Tibial artery (tissue), 4 donors: ENCODE data around the gene SCARB1.

Source experiments
- DNase-seq, 2 donors: peaks; one replicate each; pipeline ENCODE4 v3.0.0-alpha.2; 2019
- H3K27ac ChIP-seq, 2 donors: fragments of 200-600 bp; sonication (generic) in 1 of 2; 1 replicate in 1 of 2; 2 replicates in 1 of 2; pipeline ENCODE4 v1.5.1; 2018 to 2019; ENCODE audit warnings: mild to moderate bottlenecking in 1 of 2
- H3K27me3 ChIP-seq, 2 donors: fragments of 200-600 bp; sonication (generic) in 1 of 2; one replicate each; pipeline versions ENCODE4 v1.5.1 to v1.6.0; 2016 to 2019
- H3K36me3 ChIP-seq, 3 donors: fragments of 200-600 bp; sonication (generic) in 2 of 3; one replicate each; pipeline ENCODE4 v1.5.1; 2016 to 2019; ENCODE audit warnings: mild to moderate bottlenecking in 2 of 3
- H3K4me1 ChIP-seq, 4 donors: fragments of 200-600 bp; sonication (generic) in 2 of 4; 1 replicate in 3 of 4; 2 replicates in 1 of 4; pipeline ENCODE4 v1.5.1; 2016 to 2019
- H3K4me3 ChIP-seq, 2 donors: fragments of 200-600 bp; sonication (generic) in 1 of 2; 1 replicate in 1 of 2; 2 replicates in 1 of 2; pipeline ENCODE4 v1.5.1; 2018 to 2019; ENCODE audit warnings: mild to moderate bottlenecking in 2 of 2
- H3K9me3 ChIP-seq, 3 donors: fragments of 200-600 bp; sonication (generic) in 1 of 3; one replicate each; pipeline ENCODE4 v1.5.1; 2016 to 2019
- intact Hi-C: fragments of 100-400 bp; cut with DNase I; formaldehyde crosslinking; loops from one replicate; pipeline ENCODE4 v1.15.0; 2023; ENCODE audit warnings: low total_unique reads
- TF ChIP-seq, protein P1 (sequence below), 2 experiments: fragments of 200-600 bp in 1 of 2; fragments of 450-650 bp in 1 of 2; IDR thresholded peaks; one replicate each; pipeline ENCODE4 v1.5.1; 2017 to 2019; ENCODE audit warnings: antibody characterized with exemption in 2 of 2, mild to moderate bottlenecking in 1 of 2, moderate library complexity in 1 of 2

SCARB1 gene

DNA sequence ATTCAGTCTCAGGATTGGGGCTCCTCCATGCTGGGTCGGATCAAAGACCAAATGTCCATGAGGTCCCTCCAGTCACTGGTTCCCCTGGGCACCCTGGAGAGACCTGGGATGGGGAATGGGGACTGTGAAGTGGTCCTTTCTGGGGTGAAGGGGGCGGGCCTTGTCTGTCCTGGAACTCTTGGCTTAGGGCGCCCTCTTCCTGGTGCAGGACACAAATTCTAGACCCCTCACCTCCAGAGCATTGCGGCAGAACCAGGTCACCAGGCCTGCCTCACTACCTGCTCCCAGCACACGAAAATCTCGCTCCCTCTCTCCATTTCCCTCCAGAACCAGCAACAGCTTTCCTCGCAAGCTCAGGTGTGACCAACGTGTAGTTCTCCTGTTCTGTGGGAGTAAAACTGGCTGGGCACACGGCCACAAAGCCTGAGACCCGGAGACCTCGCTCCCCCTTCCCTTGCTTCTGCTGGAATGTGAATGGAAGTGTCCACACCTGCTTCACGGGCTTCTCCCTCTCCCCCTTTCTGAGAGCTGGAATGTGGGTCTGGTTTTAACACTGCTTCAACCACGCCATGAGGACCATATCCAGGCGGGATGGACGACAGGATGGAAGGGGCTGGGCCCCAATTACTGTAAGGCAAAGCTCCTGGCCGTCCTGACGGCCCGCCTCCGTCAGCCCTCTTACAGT, 112.7 kb downstream of the SCARB1 start:
- Histone ChIP-seq H3K27me3 (no peaks in the 10 kb centered on the region), H3K4me1 (peaks cover 0 to 48% (median 33%) of the 10 kb centered on the region in 4 donors), H3K4me3 (no peak overlapping the region), H3K27ac (no peak overlapping the region), H3K9me3 (no peaks in the 10 kb centered on the region), H3K36me3 (no peaks in the 10 kb centered on the region)
- TF ChIP-seq, protein P1, sequence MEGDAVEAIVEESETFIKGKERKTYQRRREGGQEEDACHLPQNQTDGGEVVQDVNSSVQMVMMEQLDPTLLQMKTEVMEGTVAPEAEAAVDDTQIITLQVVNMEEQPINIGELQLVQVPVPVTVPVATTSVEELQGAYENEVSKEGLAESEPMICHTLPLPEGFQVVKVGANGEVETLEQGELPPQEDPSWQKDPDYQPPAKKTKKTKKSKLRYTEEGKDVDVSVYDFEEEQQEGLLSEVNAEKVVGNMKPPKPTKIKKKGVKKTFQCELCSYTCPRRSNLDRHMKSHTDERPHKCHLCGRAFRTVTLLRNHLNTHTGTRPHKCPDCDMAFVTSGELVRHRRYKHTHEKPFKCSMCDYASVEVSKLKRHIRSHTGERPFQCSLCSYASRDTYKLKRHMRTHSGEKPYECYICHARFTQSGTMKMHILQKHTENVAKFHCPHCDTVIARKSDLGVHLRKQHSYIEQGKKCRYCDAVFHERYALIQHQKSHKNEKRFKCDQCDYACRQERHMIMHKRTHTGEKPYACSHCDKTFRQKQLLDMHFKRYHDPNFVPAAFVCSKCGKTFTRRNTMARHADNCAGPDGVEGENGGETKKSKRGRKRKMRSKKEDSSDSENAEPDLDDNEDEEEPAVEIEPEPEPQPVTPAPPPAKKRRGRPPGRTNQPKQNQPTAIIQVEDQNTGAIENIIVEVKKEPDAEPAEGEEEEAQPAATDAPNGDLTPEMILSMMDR (IDR thresholded peaks at IDR 0.05), result no peak
- intact Hi-C loops, result no loop called here
- no peak for DNase-seq

DNA sequence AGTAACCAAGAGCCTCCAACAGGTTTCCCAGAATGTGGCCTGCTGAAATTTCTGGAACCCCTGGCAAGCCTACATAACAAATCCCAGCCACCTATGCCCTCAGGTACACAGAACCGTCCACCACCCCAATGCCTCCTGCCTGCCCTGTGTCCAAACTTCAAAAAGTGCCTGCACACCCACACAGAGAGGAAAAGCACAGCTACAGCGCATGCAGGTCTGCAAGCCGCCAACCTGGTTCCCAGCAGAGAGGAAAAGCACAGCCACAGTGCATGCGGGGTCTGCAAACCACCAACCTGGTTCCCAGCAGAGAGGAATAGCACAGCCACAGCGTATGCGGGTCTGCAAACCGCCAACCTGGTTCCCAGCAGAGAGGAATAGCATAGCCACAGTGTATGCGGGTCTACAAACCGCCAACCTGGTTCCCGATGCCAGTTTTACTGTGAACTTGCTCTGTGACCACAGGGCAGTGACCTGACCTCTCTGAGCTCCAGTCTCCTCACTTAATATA, 113.5 kb downstream of the SCARB1 start:
- Histone ChIP-seq H3K36me3 (no peaks in the 10 kb centered on the region), H3K4me1 (peaks cover 0 to 48% (median 32%) of the 10 kb centered on the region in 4 donors), H3K27me3 (no peaks in the 10 kb centered on the region), H3K4me3 (no peak overlapping the region), H3K9me3 (no peaks in the 10 kb centered on the region), H3K27ac (no peak overlapping the region)
- DNase-seq, result no peak
- TF ChIP-seq, protein P1 (IDR thresholded peaks at IDR 0.05), result no peak
- intact Hi-C loops, result no loop called here

DNA sequence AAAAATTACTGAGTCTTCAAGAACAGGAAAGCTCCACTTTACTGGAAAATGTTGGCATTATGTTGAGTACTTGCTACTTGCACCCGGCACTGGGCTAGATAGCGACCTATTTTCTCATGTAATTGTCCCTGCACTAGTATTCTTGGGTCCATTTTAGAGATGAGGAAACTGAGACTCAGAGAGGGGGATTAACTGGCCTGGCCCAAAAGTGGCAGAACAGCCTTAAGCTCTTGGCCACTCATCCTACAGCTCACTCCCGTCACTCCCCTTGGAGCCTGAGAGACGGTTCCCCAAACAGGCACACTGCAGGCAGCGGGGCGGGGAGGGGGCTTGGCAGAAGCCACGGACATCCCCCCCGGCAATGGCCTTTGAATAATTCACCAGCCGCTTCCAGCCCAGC, 113.9 kb downstream of the SCARB1 start:
- intact Hi-C loops, result no loop called here
- Histone ChIP-seq H3K4me1 (peaks cover 0 to 43% (median 28%) of the 10 kb centered on the region in 4 donors), H3K27me3 (no peaks in the 10 kb centered on the region), H3K9me3 (no peaks in the 10 kb centered on the region), H3K36me3 (no peaks in the 10 kb centered on the region), H3K27ac (no peak overlapping the region), H3K4me3 (no peak overlapping the region)
- DNase-seq, result no peak
- TF ChIP-seq, protein P1 (IDR thresholded peaks at IDR 0.05), result no peak

DNA sequence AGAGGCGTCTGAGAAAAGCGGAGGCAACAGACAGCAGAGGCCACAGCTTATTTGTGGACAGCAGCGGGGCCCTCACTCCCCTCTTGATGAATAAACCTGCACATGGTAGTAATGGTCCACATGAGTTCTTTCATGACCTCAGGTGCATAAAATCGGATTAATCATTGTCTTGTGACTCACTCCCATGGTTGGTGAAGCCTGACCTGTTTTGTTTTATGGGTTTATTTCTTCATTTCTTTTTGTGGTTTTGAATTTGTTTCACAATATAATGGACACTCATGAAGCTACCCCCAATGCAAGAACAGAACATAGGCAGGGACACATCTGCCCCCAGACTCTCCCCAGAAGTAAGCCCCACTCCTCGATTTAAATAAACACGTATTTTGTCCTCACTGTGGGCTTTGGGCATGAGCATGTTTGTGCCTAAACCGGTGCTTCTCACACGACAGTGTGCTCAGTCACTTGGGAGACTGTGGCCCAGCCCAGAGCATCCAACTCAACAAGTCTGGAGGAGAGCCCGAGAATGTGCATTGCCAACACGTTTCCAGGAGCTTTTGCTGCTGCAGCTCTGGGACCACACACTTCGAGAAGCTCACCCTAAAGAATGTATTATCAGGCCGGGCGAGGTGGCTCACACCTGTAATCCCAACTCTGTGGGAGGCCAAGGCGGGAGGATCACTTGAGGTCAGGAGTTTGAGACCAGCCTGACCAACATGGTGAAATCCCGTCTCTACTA, 116.1 kb downstream of the SCARB1 start:
- H3K27me3 ChIP-seq, result no peaks in the 10 kb centered on the region
- H3K9me3 ChIP-seq, result no peaks in the 10 kb centered on the region
- DNase-seq, result no peak
- TF ChIP-seq, protein P1 (IDR thresholded peaks at IDR 0.05), result no peak
- H3K36me3 ChIP-seq, result no peaks in the 10 kb centered on the region
- no peak overlapping the region for H3K4me3 ChIP-seq
- intact Hi-C loops, result no loop called here
- H3K4me1 ChIP-seq, result peaks cover 0 to 34% (median 23%) of the 10 kb centered on the region in 4 donors
- peak overlapping the region in 1 of 2 donors; percentile 76 for H3K27ac ChIP-seq

DNA sequence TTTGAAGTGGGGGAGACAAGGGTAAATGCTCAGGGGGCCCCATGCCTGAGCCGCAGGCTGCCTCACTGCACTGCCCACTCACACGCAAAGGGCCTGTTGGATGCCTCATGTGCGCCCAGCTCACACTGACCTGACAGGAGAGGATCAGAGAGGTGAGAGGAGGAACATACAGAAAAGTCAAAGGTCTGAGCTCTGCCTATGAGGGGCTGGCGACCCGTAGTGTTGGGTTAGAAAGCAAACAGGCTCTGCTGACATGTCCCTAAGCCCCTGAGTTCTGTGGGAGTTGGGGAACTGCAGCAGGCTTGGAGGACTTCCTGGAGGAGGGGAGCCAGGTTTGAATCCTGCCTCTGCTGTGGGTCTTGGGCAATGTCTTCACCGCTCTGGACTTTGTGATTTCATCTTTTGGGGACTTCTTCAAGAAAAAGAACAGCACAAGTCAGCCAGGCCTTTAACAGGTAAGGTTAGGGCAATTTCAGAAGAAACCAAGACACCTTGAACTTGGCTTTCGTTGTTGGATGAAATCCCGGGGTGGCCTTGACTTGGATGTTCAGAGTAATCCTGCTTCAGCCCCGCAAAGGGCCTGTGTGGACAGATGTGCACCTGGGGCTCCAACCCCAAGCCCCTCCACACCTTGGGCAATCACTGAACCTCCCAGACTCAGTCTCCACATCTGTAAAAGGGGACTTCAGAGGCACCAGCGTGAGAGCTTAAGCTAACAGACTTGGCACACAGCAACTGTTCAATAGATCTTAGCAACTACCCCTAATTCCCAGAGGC, 116.8 kb downstream of the SCARB1 start:
- no peaks in the 10 kb centered on the region for H3K9me3 ChIP-seq
- H3K36me3 ChIP-seq, result no peaks in the 10 kb centered on the region
- peak in 1 of 2 donors; percentile 64 for DNase-seq
- peak overlapping the region; percentile 76 to 81 for H3K27ac ChIP-seq
- no peaks in the 10 kb centered on the region for H3K27me3 ChIP-seq
- no peak overlapping the region for H3K4me3 ChIP-seq
- intact Hi-C loops, result no loop called here
- peaks cover 0 to 26% (median 18%) of the 10 kb centered on the region in 4 donors for H3K4me1 ChIP-seq
- TF ChIP-seq, protein P1 (IDR thresholded peaks at IDR 0.05), result no peak
